Middle frontal gyrus (tissue), 1 donor: ENCODE measurements around the gene ZNF385C.

Experiments used
- DNase-seq: peaks from one replicate; pipeline ENCODE4 v3.0.0-alpha.2; 2015; ENCODE audit warnings: low spot score; ENCODE audit errors: extremely low spot score

ZNF385C gene

DNA sequence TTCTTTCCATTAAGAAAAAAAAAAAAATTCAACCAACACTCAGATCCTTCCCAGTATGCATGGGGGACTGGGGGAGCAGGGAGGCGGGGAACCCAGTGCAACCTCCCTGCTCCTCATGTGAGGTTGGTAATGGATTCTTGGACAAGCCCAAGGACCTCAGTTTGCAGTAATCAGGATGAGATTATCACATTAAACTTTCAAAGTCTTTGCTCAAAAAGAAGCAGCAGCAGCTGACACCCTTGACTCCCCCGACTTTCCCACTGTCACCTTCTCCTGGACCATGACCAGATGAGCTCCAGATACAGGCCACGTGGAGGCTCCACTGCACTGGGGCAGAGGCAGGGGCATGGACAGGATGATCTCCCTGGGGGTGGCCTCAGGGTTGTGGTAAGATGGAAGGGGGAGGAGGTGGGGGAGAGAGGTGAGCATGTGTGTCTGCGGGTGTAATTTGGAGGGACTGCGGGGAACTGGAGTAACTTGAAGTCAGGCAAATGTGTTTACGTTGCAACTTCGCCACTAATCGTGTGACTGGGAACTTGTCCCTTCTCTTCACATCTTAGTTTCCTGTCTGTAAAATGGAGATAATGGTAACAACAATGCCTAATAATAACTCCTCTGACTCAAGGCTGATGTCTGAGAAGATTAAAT, 19.8 kb downstream of the ZNF385C start:
- no peak for DNase-seq

DNA sequence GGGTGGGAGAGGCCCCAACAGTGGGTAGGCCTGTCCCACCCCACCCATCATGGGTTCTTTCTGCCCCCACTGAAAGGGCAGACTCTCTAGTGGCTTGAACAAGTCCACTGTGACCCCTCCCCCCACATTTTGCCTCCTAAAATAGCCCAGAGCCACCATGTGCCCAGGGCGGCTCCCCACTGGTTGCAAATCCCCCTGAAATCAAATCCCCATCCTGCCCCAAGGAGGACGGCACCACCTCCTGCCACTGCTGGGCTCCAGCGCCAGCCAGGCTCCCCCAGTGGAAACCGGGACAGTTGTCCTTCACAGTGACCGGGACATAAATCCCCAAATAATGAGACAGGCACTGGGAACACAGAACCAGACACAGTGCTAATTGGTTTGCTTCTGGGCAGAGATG, 20.5 kb downstream of the ZNF385C start:
- DNase-seq, result no peak

DNA sequence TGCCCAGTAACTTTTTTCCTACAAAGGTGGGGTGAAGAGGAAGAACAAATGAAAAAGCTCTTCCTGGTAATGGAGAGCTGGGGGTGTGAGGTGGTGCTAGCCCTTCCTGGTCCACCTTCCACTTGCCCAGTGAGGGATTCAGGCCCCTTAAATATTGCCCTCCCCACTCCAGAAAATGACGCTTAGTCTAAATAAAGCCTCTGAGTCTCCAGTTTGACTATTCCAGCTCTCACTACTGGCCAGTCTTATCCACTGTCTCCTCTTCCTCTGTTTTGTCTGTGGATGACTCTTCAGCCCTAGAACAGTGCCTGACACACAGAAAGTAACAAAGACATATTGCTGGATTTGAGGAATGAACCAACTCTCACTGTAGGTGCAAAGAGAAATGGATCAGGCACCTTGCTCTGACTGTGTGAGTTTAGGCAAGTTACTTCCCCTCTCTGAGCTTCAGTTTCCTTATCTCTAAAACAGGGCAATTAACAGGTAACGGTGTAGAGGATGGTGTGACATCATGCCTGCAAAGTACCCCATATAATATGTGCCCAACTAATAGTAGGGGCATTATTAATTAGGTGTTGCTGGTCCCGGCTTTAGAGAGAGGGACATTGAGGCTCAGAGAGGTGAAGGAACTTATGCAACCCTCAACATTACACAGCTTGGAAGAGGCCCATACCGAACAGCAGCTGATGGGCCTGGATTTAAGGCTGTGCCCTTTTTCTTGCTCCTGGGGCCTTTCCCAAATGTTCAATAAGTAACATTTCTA, 21.3 kb downstream of the ZNF385C start:
- DNase-seq, result no peak

DNA sequence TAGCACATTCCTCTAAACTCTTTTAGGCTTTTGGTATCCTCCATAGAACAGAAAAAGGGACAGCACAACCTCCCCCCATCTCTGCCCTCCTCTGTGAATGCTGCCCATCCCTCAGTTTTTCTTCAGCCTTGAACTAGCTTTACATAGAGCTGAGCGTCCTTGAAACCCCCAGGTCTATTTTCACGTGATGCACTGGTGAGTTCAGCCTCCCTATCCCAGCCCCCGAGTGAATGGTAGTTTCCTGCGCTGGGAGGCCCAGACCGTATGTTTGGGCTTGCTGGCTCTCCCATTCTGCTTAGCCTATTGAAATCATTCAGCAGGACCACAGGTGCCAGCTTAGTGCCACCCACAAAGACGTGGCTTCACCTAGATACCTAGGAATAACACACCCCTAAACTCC, 22.5 kb downstream of the ZNF385C start:
- DNase-seq, result no peak

DNA sequence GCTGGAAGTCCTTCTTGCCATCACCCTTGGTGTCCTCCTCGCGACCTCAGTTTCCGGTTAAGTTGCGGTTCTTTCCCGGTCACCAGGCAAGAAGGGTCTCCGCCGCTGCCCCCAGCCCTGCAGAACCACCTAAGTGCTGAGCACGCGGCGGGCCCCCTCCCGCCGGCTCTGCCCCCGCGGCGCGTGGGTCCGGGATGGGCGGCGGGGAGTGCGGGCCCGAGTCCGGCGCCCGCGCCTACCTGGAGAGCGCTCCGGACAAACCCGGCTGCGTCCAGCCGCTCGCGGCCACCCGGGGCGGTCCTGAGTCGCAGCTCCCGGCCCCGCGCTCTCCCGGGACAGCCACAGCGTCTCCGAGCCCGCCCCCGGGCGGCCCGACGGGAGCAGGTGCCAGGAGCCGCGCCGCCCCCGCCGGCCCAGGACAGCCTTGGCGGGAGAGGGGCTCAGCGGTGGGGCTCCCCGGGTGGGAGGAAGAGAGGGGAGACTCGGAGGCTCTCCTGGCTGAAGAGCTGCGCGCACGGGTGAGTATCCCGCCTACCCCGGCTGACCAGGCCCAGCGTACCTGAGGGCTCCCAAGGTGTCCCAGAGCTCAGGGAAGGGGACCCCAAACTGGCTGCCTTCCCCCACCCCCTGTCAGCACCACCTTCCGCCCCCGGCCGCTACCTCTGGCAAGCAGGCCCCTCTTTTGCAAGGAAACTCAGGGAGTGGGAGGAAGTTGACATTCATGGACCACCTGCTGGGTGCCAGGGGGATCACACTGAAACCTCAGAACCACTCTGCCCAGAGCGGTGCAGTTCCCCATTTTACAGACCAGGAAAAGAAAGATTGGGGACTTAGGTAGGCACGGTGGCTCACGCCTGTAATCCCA, 25.7 kb downstream of the ZNF385C start:
- no peak for DNase-seq

DNA sequence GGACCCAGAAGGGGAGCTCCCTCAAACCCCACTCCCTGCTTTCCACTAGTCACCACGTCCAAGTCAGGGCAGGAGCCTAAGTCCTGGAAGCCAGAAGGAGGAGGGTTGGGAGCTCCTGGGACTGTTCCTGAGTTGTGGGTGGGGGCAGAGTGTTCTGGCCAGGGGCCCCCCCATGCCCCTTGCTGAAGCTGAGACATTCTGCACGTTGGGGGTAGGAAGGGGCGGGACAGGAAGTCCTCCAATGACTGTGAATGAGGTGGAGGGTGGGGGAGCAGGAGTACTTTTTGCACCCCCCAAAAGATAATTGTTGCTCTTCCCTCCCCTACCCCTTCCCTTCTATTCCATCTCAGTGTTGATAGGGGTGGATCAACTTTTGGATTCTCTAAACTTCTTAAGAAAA, 26.5 kb downstream of the ZNF385C start:
- DNase-seq, result no peak

DNA sequence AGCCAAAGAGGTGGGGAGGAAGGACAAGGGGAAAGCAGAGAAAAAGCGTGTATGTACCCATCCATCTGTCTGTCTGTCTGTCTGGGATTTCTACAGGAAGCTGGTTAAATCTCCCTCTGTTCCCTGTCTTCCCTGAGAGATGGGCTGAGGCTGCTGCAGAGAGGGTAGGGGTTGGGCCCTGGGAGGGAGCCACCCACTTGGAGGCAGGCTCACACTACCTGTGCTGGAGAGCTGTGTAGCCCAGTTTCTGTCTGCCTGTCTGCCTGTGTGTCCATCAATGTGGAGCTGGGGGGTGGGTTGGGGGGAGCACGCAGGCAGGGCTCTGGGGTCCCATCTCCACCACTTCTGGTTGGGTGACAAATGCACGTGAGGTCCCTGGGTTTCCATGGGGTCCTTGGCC, 29.3 kb downstream of the ZNF385C start:
- DNase-seq, result no peak

DNA sequence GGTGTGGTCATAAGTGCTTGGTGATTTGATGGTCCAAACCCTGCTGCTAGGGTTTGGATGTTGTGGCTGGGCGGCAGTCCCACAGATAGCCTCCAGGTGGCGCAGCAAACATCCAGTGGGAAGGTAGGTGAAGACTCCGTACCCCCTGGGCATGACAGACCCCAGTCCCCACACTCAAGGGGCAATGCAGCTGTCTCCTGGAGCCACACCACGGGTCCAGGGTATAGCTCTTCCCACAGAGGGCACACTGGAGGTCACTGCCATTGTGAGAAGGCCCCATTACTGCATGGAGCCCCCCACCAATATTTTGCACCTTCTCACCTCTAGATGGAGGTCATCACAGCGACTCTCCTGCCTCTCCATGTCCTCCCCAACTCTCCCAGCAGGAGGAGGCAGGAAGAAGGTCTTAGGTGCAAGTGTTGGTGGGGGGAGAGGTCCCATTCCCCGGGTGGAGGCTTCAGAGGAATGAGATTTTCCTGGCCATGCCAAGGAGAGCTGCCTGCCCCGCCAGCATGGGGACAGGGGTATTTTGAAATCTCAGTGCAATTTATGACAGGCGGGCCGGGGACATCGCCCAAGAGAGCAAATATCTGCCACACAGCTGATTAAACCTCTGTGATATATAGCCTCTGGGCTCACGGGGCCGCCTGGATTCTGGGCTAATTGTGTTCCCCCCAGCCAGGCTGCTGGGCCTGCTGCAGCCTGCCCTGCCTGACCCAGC, 30.7 kb downstream of the ZNF385C start:
- DNase-seq, result no peak

DNA sequence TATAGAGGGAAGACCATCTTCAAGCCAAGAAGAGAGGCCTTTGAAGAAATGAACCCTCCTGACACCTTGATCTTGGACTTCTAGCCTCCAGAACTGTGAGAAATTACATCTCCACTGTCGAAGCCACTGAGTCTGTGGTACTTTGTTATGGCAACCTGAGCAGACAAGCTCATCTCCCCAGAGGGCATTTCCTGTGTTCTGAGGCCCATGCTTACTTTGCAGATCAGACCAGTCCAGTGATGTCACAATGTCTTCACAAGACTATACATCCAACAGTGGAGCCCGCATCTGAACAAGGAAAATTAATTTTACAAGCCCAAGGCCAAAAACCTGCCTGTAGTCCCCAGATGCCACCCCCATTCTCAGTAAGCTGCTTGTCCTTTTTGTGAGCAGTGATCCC, 33.1 kb downstream of the ZNF385C start:
- no peak for DNase-seq

DNA sequence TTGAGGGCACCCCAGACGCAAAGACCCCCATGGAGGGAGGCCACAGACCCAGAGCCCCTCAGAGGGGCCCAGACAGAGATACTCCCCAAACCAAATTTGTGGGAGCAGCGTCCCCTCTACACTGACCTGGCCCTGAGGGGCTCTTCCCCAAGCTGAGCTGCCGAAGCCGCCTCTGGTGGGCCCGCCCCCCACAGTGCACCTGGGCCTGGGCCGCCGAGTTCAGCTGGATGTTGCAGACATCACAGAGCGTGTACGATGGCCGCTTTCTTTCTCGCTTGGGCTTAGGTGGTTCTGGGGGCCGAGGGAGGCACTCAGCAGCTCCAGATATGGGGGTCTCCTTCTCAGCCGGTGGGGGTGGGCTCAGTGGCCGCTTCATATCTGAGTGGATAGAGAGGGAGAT, 35.6 kb downstream of the ZNF385C start:
- DNase-seq, result no peak

DNA sequence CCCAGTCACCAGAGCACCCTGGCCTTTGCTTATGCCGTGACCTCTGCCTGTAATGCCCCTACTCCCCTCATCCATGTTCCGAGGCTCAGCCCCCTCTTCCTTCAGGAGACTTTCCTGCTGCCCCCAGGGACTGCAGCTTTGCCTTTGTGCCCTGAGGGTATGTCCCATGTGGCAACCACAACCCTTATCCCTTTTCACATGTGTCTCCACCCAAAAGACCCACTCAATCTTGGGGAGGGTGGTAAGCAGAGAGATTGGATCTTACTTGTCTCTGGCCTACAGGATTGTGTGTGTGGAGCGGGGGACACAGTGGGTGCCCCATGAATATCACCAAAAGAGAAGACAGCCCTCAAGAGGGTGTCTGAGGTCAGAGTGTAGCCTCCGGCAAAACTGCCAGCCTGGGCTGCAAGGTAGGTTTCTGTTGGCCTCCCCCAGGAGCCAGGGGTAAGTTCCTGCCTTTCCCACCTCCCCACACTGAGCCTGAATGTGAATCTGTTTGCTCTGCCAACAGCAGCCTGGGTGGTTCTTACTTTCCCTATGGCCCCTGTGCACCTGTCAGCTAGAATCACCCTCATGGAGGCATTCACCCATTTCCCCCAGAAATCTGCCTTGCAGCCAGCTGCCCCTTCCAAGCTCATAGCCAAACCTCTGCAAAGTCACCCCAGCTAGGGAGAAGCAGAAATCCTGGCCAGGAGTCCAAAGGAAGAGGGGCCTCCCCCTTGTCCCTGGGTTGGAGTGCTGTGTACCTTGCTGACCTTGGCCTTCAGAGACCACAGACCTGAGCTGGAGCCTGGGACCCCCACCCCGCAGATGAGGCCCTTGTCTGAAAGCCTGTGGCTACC, 36.4 kb downstream of the ZNF385C start:
- DNase-seq, result no peak

DNA sequence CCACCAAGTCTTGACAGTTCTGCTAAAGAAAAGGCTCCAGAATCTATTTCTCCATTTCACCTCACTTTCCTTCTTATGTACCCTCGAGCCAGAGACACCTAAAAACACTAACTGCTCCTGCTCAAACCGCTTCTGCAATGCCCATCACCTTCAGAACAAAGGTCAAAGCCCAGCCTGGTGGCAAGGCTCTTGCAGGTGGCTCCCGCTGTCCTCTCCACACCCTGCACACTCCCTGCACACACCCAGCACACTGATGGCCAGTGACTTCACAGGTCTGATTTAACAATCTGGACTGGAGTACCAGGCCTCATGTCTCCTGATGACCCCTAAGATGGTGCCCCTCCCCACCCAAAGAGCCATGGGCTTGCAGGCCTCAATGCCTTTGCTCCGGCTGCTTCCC, 38.0 kb downstream of the ZNF385C start:
- no peak for DNase-seq

DNA sequence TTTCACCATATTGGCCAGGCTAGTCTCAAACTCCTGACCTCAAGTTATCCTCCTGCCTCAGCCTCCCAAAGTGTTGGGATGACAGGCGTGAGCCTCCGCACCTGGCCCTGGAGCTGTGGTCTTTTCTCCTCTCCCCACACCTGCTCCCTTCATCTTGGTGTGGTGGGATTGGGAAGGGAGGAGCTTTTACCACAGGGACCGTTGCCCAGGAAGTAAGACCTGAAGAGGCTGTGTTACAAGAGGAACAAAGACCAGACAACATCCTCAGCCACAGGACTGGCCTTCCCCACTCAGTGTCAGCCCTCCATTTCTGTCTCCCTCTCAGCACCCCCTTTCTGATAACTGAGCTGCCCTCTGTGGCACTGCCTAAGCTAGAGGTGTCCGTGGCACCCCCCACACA, 38.5 kb downstream of the ZNF385C start:
- no peak for DNase-seq

DNA sequence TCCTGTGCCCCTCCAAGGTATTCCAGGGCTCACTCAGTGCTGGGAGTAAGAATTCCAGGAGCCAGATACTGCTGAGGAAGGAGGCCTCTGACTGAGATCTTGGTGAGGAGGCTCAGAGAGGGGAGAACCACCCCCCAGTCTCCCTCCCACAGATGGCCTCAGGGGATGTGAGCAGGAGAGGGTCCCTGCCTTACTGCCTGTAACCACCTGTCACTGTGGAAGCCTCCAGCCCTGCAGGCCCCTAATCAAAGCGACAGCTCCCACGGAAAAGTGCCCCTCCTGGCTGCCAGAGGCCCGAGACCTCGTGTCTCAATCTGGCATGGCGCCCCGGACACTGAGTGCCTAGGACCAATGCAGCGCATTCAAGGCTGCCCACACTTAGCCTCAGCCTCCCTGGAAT, 40.2 kb downstream of the ZNF385C start:
- DNase-seq, result no peak

DNA sequence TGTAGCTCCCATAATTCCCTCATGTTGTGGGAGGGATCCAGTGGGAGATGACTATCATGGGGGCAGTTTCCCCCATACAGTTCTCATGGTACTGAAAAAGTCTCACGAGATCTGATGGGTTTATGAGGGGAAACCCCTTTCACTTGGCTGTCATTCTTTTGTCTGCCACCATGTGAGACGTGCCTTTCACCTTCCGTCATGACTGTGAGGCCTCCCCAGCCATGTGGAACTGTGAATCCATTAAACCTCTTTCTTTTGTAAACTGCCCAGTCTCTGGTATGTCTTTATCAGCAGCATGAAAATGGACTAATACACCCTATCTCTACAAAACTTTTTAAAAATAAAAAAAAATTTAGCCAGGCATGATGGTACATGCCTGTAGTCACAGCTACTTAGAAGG, 41.6 kb downstream of the ZNF385C start:
- DNase-seq, result no peak

DNA sequence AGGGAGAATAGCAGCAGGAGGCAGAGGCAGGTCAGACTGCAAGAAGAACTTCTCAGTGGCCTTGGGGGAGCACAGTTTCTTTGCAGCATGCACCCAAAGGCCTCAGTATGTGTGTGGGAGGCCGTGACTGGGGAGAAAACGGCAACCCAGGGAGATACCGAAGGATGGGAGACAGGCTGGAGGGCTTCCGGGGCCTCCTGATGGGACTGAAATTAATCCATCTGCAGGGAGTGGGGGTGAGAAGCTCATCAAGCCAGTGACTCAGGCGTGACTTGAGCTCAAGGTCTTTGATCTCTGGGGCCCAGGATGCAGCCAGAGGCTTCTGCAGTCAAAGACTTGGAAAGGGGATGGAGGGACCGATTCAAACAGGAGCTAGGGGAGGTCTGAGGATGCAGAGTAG, 42.8 kb downstream of the ZNF385C start:
- DNase-seq, result no peak

DNA sequence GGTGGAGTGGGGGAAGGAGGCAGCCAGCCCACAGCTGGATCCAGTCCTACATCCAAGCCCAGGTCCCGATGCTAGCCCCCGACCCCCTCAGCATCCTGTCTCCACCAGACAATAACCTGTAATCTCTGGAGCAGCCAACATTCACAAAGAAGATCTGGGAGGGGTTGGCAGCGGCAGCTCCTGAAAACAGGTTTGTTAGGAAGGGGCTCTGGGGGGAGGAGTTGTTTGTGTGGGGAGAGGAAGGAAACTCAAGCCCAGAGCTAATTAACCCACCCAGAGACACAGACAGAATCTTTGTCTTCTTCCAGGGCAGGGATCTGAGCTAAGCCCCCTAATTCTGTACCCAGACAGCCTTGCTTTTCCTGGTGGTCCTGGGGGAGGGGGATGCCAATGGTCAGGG, 43.2 kb downstream of the ZNF385C start:
- DNase-seq, result no peak

DNA sequence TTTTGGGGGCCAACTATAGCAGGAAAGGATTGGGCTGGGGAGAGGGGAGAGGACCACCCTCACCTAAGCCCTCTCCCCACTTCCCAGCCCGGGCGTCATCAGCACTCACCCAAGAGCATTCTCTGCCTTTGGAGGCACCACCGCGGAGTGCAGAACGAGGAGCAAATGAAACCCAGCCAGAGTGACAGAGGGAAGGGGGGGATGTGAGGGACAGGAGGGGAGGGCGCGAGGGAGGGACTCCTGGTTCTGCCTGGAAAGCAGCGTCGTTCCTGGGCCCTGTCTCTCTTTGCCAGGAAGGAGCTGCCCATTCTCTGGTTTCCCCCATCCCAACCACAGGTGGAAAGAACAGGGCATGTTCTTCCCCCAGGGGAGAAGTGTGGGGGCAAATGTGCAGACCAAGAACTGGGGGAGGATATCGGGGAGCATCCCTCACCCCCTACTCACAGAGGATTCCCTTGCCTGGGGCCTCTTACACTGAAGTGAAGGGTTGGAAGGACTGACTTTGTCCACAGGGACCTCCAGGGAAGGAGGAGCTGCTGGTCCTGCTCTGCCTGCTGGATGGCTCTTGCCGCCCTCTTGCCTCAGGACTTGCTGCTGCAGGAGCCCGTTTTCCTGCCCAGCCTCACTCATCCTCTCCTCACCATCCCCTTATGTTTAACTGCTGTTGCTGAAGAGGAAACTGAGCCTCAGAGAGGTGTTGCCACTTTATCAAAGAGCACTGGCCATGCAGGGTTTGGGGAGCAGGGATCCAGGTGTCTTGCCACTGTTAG, 44.4 kb downstream of the ZNF385C start:
- DNase-seq, result no peak

DNA sequence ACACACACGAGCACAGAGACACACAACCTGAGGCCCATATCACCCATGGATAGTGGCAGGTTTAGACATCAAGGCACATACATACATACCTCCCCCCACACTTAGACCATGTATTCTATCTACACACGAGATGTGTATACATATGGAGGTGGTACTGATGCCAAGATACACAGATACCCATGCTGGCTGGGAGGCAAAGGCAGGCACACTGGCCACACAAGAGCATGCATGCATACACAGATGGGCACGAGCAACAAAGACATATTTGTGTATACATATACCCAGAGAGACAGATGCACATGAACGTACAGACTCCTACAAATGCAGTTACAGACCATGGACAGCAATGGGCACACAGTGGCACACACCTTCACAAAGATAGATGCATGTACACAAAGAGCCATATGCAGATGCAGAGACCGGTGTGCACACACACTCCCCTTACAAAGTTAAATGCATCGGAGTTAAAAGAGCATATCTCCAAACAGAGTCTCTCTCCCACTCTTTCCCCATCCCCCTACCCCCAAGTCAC, 45.9 kb downstream of the ZNF385C start:
- DNase-seq, result no peak

DNA sequence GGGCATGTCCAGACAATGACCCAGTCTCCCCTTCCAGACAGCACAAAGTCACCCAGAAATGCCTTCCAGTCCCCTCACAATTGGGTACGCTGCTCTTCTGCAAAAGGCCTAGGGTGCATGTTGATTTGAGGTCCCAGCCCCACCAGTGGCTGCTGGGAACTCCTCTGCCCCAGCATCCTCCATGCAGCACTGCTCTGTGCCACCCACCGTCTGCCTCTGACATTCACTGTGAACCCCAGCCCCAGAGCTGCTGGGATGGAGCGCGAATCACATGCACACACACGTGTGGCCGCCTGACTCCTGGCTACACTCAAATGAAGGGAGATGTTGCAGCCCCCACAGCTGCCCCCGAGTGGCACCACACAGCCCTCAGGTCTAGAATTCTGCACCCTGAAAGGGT, 46.6 kb downstream of the ZNF385C start:
- DNase-seq, result no peak
